ENCODE data around the gene DNALI1.

GRCh38 chr1:37605061-37605650, 48.4 kb downstream of the DNALI1 start:
- TF ChIP-seq CTCF (IDR thresholded peaks at IDR 0.05) (no peak), POLR2AphosphoS5 (IDR thresholded peaks at IDR 0.05) (no peak)
